ENCODE data around the gene ARID4B. TPM values are rescaled to one million over a fixed set of nuclear protein-coding genes. Genes with fewer than 3 reads are reported as not detected.
"Not testable (repeated sequence)": the region's sequence is repeated elsewhere in the genome, so short reads cannot be mapped to it uniquely, and the experiment has no call there.

ARID4B gene
- total RNA-seq, 4 donors from 2014 or later: 15.2 to 99.7 (median 30.8) TPM

DNA sequence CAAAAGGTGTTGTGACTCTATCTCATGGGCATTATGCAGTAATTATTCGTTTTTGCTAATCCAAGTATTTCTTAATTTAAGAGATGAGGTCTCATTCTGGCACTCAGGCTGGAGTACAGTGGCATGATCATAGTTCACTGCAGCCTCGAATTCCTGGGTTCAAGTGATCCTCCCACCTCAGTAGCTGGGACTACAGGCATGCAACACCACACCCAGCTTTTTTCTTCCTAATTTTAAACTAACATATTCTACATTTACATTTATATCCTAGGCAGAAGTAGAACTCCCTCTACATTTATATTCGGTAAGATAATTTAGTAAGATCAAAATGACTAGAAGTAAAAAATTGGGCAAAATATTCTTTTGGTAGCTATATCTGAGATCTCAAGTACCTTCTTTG is 116.5 kb downstream of the ARID4B start:
- 81 to 88% methylated on average over 3 of the region's 3 CpGs for WGBS, 2 donors
- H3K4me1 ChIP-seq: no peaks in the 10 kb centered on the region
- H3K9me3 ChIP-seq: no peaks in the 10 kb centered on the region
- H3K36me3 ChIP-seq: peaks cover 0 to 91% (median 2%) of the 10 kb centered on the region in 3 donors
- H3K4me3 ChIP-seq: no peak overlapping the region
- no peak overlapping the region for H3K27ac ChIP-seq
- no peak for TF ChIP-seq CTCF (IDR thresholded peaks at IDR 0.05)
- no peak for TF ChIP-seq POLR2A (IDR thresholded peaks at IDR 0.05)
- H3K27me3 ChIP-seq: no peaks in the 10 kb centered on the region
- intact Hi-C loops (cut with DNase I): no loop called here
- DNase-seq: no peak

- peaks cover 0 to 71% (median 0%) of the 10 kb centered on the region in 3 donors for H3K36me3 ChIP-seq
- H3K4me1 ChIP-seq: no peaks in the 10 kb centered on the region
- no peaks in the 10 kb centered on the region for H3K9me3 ChIP-seq
- TF ChIP-seq CTCF (IDR thresholded peaks at IDR 0.05): no peak
- no peak for TF ChIP-seq POLR2A (IDR thresholded peaks at IDR 0.05)
- no peak overlapping the region for H3K27ac ChIP-seq
- no peak overlapping the region for H3K4me3 ChIP-seq
- 68 to 83% methylated on average over 2 of the region's 2 CpGs for WGBS, 2 donors
- intact Hi-C loops (cut with DNase I): no loop called here
- no peaks in the 10 kb centered on the region for H3K27me3 ChIP-seq
- no peak for DNase-seq
Measured at GRCh38 chr1:235207209-235207565, 120.8 kb downstream of the ARID4B start.

- H3K4me1 ChIP-seq: no peaks in the 10 kb centered on the region
- no peak overlapping the region for H3K4me3 ChIP-seq
- H3K9me3 ChIP-seq: no peaks in the 10 kb centered on the region
- intact Hi-C loops (cut with DNase I): no loop called here
- no peak for TF ChIP-seq CTCF (IDR thresholded peaks at IDR 0.05)
- no peak for TF ChIP-seq POLR2A (IDR thresholded peaks at IDR 0.05)
- no peaks in the 10 kb centered on the region for H3K27me3 ChIP-seq
- H3K27ac ChIP-seq: no peak overlapping the region
- H3K36me3 ChIP-seq: peaks cover 0 to 66% (median 0%) of the 10 kb centered on the region in 3 donors
- no peak for DNase-seq
- WGBS, 2 donors: 87 to 91% methylated on average over 4 of the region's 4 CpGs
Measured at GRCh38 chr1:235206533-235207208, 121.3 kb downstream of the ARID4B start.

- no peak overlapping the region for H3K27ac ChIP-seq
- intact Hi-C loops (cut with DNase I): no loop called here
- H3K9me3 ChIP-seq: no peaks in the 10 kb centered on the region
- H3K36me3 ChIP-seq: peaks cover 0 to 66% (median 0%) of the 10 kb centered on the region in 3 donors
- no peaks in the 10 kb centered on the region for H3K27me3 ChIP-seq
- 96 to 99% methylated on average over 3 of the region's 3 CpGs for WGBS, 2 donors
- H3K4me3 ChIP-seq: no peak overlapping the region
- no peak for TF ChIP-seq CTCF (IDR thresholded peaks at IDR 0.05)
- no peak for TF ChIP-seq POLR2A (IDR thresholded peaks at IDR 0.05)
- H3K4me1 ChIP-seq: no peaks in the 10 kb centered on the region
- DNase-seq: no peak
Measured at GRCh38 chr1:235205687-235206086, 122.3 kb downstream of the ARID4B start.

DNA sequence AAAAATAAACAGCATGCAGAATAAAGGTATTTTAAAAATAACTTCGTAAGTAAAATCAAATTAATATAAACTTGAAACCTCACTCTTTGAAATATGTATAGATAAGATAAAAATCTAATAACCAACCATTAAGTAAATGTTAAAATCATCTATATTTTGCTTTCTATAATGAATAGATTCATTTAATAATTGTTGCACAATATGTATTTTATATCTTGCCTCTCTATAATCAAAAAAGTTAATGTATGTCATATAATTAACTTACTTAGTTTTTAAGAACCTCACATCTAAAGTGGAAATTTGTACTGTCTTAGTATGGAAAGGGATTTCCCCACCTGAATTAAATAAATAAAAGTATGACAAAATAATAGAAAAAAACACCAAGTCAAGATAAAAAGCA is 124.6 kb downstream of the ARID4B start:
- no peak for TF ChIP-seq POLR2A (IDR thresholded peaks at IDR 0.05)
- no peak for TF ChIP-seq CTCF (IDR thresholded peaks at IDR 0.05)
- DNase-seq: no peak
- H3K4me1 ChIP-seq: no peaks in the 10 kb centered on the region
- no peaks in the 10 kb centered on the region for H3K27me3 ChIP-seq
- peaks cover 0 to 52% (median 0%) of the 10 kb centered on the region in 3 donors for H3K36me3 ChIP-seq
- intact Hi-C loops (cut with DNase I): no loop called here
- no peak overlapping the region for H3K4me3 ChIP-seq
- H3K9me3 ChIP-seq: no peaks in the 10 kb centered on the region
- H3K27ac ChIP-seq: no peak overlapping the region
- whole genome bisulfite sequencing, 2 donors: 95 to 97% methylated on average over 1 of the region's 1 CpG

DNA sequence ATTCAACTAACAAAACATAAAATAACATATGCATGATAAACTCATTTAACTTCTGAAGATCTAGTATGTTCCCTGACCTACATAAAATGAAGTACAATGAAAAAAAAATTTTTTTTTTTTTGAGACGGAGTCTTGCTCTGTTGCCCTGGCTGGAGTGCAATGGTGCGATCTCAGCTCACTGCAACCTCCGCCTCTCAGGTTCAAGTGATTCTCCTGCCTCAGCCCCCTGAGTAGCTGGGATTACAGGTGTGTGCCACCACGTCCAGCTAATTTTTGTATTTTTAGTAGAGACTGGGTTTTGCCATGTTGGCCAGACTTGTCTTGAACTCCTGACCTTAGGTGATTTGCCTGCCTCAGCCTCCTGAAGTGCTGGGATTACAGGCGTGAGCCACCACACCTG is 125.5 kb downstream of the ARID4B start:
- intact Hi-C loops (cut with DNase I); H3K9me3 ChIP-seq; DNase-seq: not testable (repeated sequence)

More for the DNA sequence above, 125.5 kb downstream of the ARID4B start:
- H3K4me3 ChIP-seq, H3K4me1 ChIP-seq, H3K27ac ChIP-seq, H3K27me3 ChIP-seq: not testable (repeated sequence)
- peaks cover 0 to 52% (median 0%) of the 10 kb centered on the region in 3 donors for H3K36me3 ChIP-seq
- WGBS, 2 donors: 95 to 96% methylated on average over 5 of the region's 5 CpGs
